Stimulated activated naive CD4-positive, alpha-beta T cell (primary cell): Measurements from ENCODE around the gene COMP.
"Not testable (repeated sequence)": the region's sequence is repeated elsewhere in the genome, so short reads cannot be mapped to it uniquely, and the experiment has no call there.

Source experiments
- DNase-seq, 6 experiments: peaks; one replicate each; lab custom pipeline; 2025; lab: John Stamatoyannopoulos, UW

COMP gene

GRCh38 chr19:18746401-18747325 lies 44.4 kb downstream of the COMP start:
- DNase-seq = no peak

DNA sequence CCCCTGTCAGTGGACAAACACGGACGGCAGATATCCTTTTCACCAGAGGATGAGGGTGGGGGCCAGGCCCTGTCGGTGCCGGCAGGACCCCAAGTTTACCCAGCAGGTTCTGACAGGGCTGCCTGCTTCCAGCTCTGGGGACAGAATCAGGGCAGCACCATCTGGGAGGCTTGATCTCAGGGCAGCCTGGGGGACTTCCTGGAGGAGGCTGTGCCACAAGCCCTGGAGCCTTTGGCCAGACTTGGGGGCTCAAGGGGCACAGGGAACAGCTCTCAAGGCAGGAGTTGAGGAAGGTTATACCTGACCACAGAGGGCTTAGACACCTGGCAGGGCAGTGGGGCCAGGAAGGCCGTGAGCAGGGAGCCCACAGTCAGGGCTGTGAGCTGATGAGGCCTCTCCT lies 45.2 kb downstream of the COMP start:
- DNase-seq = no peak

GRCh38 chr19:18745012-18745735 lies 45.9 kb downstream of the COMP start:
- no peak for DNase-seq

- DNase-seq = no peak
Observed at GRCh38 chr19:18743784-18744418, 47.2 kb downstream of the COMP start.

DNA sequence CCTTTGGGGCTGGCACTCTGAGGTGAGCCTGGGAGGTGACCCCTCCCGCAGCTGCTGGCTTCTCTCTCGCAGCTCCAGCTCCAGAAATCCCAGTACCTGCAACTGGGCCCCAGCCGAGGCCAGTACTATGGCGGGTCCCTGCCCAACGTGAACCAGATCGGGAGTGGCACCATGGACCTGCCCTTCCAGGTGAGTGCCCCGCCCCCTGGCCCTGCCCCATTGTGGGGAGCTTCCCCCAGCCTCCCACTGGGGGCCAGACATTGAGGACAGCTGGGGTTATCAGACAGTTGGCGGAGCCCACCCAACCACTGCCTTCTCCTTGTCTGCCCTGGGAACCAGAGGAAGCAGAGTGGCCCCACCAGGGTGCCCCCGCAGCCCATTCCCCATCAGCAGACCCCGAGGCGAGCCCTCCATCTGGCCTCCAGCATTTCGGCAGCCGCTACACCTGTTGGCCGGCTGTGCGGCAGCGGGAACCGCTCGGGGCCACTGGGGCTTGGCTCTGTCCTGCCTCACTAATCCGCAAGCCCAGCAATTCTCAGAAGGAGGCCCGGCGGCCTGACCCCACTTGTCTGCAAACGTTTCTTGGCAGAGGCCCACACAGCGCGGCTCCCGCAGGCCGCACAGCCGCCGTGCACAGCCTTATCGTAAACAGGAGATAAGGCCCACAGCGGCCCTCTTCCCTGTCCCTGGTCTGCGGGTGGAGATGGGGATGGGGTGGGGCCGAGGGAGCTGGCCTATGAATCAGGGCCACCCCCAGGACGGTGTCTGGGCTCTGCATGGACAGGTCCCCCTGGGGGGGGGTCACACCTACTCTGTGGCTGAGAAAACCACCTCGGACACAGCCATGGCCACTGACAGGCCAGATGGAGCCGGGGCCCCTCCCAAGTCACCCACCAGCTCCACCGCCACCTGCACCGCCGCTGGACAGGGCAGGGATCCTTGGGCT lies 48.0 kb downstream of the COMP start:
- DNase-seq = no peak

DNA sequence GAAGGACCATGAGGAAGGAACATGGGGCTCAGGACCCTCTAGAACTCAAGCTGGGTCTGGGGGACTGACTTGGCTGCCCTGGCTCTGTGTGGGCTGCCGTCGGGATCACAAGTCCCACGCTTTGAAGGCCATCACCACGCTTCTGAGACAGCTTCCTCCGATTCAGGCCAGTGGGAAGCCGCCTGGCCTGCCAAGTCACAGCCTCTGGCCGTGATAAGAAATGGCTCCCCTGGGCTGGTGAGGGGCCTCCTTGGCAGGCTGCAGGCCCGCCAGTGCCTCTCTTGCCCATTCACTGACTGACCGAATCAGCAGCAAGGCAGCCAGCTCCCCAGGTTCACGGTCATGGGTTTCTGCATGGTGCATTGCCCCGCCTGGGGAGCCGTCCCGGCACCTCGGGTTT lies 48.8 kb downstream of the COMP start:
- DNase-seq = no peak

GRCh38 chr19:18741124-18742121 lies 49.7 kb downstream of the COMP start:
- DNase-seq = no peak

GRCh38 chr19:18738961-18739690 lies 52.0 kb downstream of the COMP start:
- DNase-seq = no peak

GRCh38 chr19:18737954-18738351 lies 53.2 kb downstream of the COMP start:
- DNase-seq = no peak

GRCh38 chr19:18737337-18737953 lies 53.7 kb downstream of the COMP start:
- no peak for DNase-seq

- DNase-seq = no peak
Observed at GRCh38 chr19:18736415-18737336, 54.4 kb downstream of the COMP start.

- DNase-seq = no peak
Observed at GRCh38 chr19:18735752-18736151, 55.4 kb downstream of the COMP start.

DNA sequence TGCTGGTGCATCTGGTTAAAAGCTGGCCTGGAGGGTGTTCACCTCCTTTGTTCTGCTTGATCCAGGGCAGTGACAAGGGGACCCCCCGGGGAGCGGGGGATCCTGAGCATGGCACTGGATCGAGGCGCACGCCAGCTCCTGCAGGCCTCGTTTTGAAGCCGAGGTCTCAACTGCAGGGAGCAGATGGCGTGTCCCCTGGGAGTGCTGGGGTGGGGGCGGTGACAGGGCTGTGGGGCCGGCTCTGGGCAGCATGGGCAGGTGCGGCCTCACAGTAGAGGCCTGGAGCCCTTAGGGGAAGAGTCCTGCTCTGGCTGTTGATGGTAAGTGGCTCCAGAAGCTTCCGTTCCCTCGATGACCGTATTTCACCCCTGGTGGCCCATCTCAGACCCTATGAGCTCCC lies 55.8 kb downstream of the COMP start:
- no peak for DNase-seq

GRCh38 chr19:18733762-18734332 lies 57.3 kb downstream of the COMP start:
- DNase-seq = not testable (repeated sequence)

- no peak for DNase-seq
Observed at GRCh38 chr19:18733196-18733647, 57.9 kb downstream of the COMP start.
